ENCODE data around the gene SEMA5B. TPM values are rescaled to one million over a fixed set of nuclear protein-coding genes. Genes with fewer than 3 reads are reported as not detected.

Gene SEMA5B
- total and polyA plus RNA-seq, 2 of the 4 experiments (the other 2 are of a cell fraction), result not detected

- in situ Hi-C loops (cut with MboI; ENCODE audit: low sequenced_read_pairs), result no loop called here
Measured at GRCh38 chr3:122934251-122934650, 93.3 kb downstream of the SEMA5B start.

More at GRCh38 chr3:122934251-122934650, 93.3 kb downstream of the SEMA5B start:
- no peak overlapping the region for H3K4me2 ChIP-seq (ENCODE audit: low read depth, low read length)
- no peak overlapping the region for H2BK20ac ChIP-seq (ENCODE audit: low read depth, low read length)
- no peak overlapping the region for H2BK5ac ChIP-seq (ENCODE audit: low read depth, low read length, poor library complexity, severe bottlenecking)
- no peak for DNase-seq
- BruUV-seq (replicated peaks), result no TSS peak
- H3K9me3 ChIP-seq (ENCODE audit: control insufficient read depth, insufficient read depth, low read length), result no peaks in the 10 kb centered on the region
- H3K9ac ChIP-seq (ENCODE audit: low read depth, low read length), result no peak overlapping the region
- no peak overlapping the region for H3K4me3 ChIP-seq (ENCODE audit: insufficient read depth, low read depth, low read length)
- no peak overlapping the region for H3K4ac ChIP-seq (ENCODE audit: low read depth, low read length)
- no peak overlapping the region for H2BK15ac ChIP-seq (ENCODE audit: low read depth, low read length)
- H3K27ac ChIP-seq (ENCODE audit: insufficient read depth, low read length), result no peak overlapping the region
- dilution Hi-C loops (cut with HindIII; ENCODE audit: low sequenced_read_pairs, unreplicated experiment), result no loop called here
- no peak overlapping the region for H2AK5ac ChIP-seq (ENCODE audit: low read depth, low read length)
- no peaks in the 10 kb centered on the region for H3K36me3 ChIP-seq (ENCODE audit: control insufficient read depth, insufficient read depth, low read length)
- no peak overlapping the region for H3K14ac ChIP-seq (replicated peaks; ENCODE audit: low read depth, low read length)
- H2AK9ac ChIP-seq (replicated peaks; ENCODE audit: low read depth, low read length, poor library complexity), result no peak overlapping the region
- H3K79me1 ChIP-seq (ENCODE audit: low read depth in 1 of 2, low read length in 2 of 2), result no peaks in the 10 kb centered on the region
- peaks cover 48% of the 10 kb centered on the region for H3K27me3 ChIP-seq (ENCODE audit: control insufficient read depth, insufficient read depth, low read length)
- ATAC-seq (ENCODE audit: low read depth), result no peak
- H3K23ac ChIP-seq (ENCODE audit: low read depth, low read length), result no peak overlapping the region
- no peak overlapping the region for H3K18ac ChIP-seq (ENCODE audit: low read depth, low read length)
- H4K5ac ChIP-seq (ENCODE audit: low read depth, low read length), result no peak overlapping the region
- no peaks in the 10 kb centered on the region for H3K4me1 ChIP-seq (ENCODE audit: control insufficient read depth, insufficient read depth, low read length)
- no peak for TF ChIP-seq MAZ (IDR thresholded peaks at IDR 0.05; ENCODE audit: borderline replicate concordance, low read depth, low read length)
- TF ChIP-seq RFX5 (IDR thresholded peaks at IDR 0.05; ENCODE audit: low read depth, low read length), result no peak
- TF ChIP-seq RAD21 (IDR thresholded peaks at IDR 0.05; ENCODE audit: low read length), result no peak
- TF ChIP-seq, protein P1, sequence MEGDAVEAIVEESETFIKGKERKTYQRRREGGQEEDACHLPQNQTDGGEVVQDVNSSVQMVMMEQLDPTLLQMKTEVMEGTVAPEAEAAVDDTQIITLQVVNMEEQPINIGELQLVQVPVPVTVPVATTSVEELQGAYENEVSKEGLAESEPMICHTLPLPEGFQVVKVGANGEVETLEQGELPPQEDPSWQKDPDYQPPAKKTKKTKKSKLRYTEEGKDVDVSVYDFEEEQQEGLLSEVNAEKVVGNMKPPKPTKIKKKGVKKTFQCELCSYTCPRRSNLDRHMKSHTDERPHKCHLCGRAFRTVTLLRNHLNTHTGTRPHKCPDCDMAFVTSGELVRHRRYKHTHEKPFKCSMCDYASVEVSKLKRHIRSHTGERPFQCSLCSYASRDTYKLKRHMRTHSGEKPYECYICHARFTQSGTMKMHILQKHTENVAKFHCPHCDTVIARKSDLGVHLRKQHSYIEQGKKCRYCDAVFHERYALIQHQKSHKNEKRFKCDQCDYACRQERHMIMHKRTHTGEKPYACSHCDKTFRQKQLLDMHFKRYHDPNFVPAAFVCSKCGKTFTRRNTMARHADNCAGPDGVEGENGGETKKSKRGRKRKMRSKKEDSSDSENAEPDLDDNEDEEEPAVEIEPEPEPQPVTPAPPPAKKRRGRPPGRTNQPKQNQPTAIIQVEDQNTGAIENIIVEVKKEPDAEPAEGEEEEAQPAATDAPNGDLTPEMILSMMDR (conservative IDR thresholded peaks at IDR 0.05; ENCODE audit: low read depth, low read length), result no peak
- no peak for TF ChIP-seq RCOR1 (IDR thresholded peaks at IDR 0.05; ENCODE audit: insufficient replicate concordance, low read length)
- TF ChIP-seq CEBPB (IDR thresholded peaks at IDR 0.05; ENCODE audit: low read depth, low read length), result no peak
- TF ChIP-seq POLR2A (IDR thresholded peaks at IDR 0.05; ENCODE audit: low read depth, low read length), result no peak
- TF ChIP-seq ELK1 (IDR thresholded peaks at IDR 0.05; ENCODE audit: borderline replicate concordance, low read depth, low read length), result no peak
- TF ChIP-seq BHLHE40 (IDR thresholded peaks at IDR 0.05; ENCODE audit: low read depth, low read length), result no peak
- TF ChIP-seq FOS (IDR thresholded peaks at IDR 0.05; ENCODE audit: low read depth, low read length), result no peak
- TF ChIP-seq, protein P2, sequence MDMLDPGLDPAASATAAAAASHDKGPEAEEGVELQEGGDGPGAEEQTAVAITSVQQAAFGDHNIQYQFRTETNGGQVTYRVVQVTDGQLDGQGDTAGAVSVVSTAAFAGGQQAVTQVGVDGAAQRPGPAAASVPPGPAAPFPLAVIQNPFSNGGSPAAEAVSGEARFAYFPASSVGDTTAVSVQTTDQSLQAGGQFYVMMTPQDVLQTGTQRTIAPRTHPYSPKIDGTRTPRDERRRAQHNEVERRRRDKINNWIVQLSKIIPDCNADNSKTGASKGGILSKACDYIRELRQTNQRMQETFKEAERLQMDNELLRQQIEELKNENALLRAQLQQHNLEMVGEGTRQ (IDR thresholded peaks at IDR 0.05; ENCODE audit: low read depth, low read length), result no peak
- no peak for TF ChIP-seq MXI1 (IDR thresholded peaks at IDR 0.05; ENCODE audit: borderline replicate concordance, low read depth, low read length)
- TF ChIP-seq CHD1 (IDR thresholded peaks at IDR 0.05; ENCODE audit: low read depth, low read length), result no peak
- TF ChIP-seq SMC3 (IDR thresholded peaks at IDR 0.05; ENCODE audit: low read depth, low read length), result no peak
- no peak for TF ChIP-seq NFE2L2 (IDR thresholded peaks at IDR 0.05; ENCODE audit: low read depth, low read length)
- TF ChIP-seq MAFK (IDR thresholded peaks at IDR 0.05; ENCODE audit: low read depth, low read length), result no peak
- intact Hi-C loops (cut with micrococcal nuclease), result no loop called here
- H3K9me1 ChIP-seq (ENCODE audit: insufficient read depth, low read length), result no peaks in the 10 kb centered on the region
- no peak overlapping the region for H4K8ac ChIP-seq (ENCODE audit: low read depth in 2 of 2, low read length in 2 of 2)
- no peak overlapping the region for H3K56ac ChIP-seq (ENCODE audit: extremely low read depth, insufficient read depth, low read length)
- POLR2A ChIA-PET (ENCODE audit: unreplicated experiment), result no interaction called here
- H4K91ac ChIP-seq (ENCODE audit: insufficient read depth, low read depth, low read length), result no peak overlapping the region
- H2AFZ ChIP-seq (replicated peaks; ENCODE audit: low read length, poor library complexity), result no peak overlapping the region
- no peak overlapping the region for H2BK120ac ChIP-seq (ENCODE audit: low read depth, low read length)
- H4K20me1 ChIP-seq (ENCODE audit: insufficient read depth, low read length), result no peaks in the 10 kb centered on the region
- no CpG with 5 or more reads among the region's 1 CpG for WGBS, 2 experiments (ENCODE audit: extremely low coverage in 2 of 2, insufficient read length in 1 of 2)
- CTCF ChIA-PET, result no interaction called here

Data from IMR-90 (cell line).